ENCODE data around the gene PIGU. TPM values are rescaled to one million over a fixed set of nuclear protein-coding genes. Genes with fewer than 3 reads are reported as not detected.

Gene PIGU
- total and polyA plus RNA-seq, 9 of the 15 experiments (the other 6 are each of a cell fraction or from before 2014, with no cell fraction given) = 6.5 to 100 (median 28.1) TPM

GRCh38 chr20:34542439-34542838 lies 134.5 kb downstream of the PIGU start:
- Histone ChIP-seq H3K4me3 (no peak overlapping the region), H3K36me3 (ENCODE audit: control insufficient read depth, insufficient read depth, low read length) (peaks cover 31% of the 10 kb centered on the region), H3K27ac (ENCODE audit: extremely low read depth, low read depth, low read length) (no peak overlapping the region), H4K20me1 (replicated peaks; ENCODE audit: control insufficient read depth, insufficient read depth, low read length) (no peaks in the 10 kb centered on the region), H3K9me1 (ENCODE audit: control insufficient read depth, insufficient read depth, low read length) (no peaks in the 10 kb centered on the region), H3K27me3 (ENCODE audit: control insufficient read depth in 2 of 2, insufficient read depth in 2 of 2, low read length in 2 of 2) (no peaks in the 10 kb centered on the region), H3K79me2 (ENCODE audit: control insufficient read depth, insufficient read depth, low read length) (no peaks in the 10 kb centered on the region), H3K4me2 (ENCODE audit: insufficient read depth, low read length) (no peak overlapping the region), H3K4me1 (replicated peaks in 1 of 2; ENCODE audit: control insufficient read depth in 2 of 2, insufficient read depth in 2 of 2, low read length in 2 of 2) (peaks cover 0 to 3% of the 10 kb centered on the region in 2 experiments; a peak in 2 of 5 replicates), H2AFZ (ENCODE audit: low read depth, low read length) (no peak overlapping the region), H3K9ac (ENCODE audit: insufficient read depth in 1 of 2, low read depth in 2 of 2, low read length in 2 of 2) (no peak overlapping the region), H3K9me3 (replicated peaks; ENCODE audit: control insufficient read depth, insufficient read depth, low read depth, low read length) (no peaks in the 10 kb centered on the region)
- ATAC-seq (no peak), FAIRE-seq (no peak), DNase-seq (ENCODE audit: extremely low read depth in 1 of 4, low spot score in 3 of 4) (no peak)
- no peak for TF ChIP-seq HSF4 (CRISPR knock-in tag; IDR thresholded peaks at IDR 0.05; ENCODE audit: borderline replicate concordance)
- TF ChIP-seq MYBL2 (IDR thresholded peaks at IDR 0.05; ENCODE audit: low read depth) = no peak
- no peak for TF ChIP-seq MYBL2 (CRISPR knock-in tag; IDR thresholded peaks at IDR 0.05; ENCODE audit: borderline replicate concordance)
- TF ChIP-seq RBM15 (IDR thresholded peaks at IDR 0.05; ENCODE audit: insufficient read depth, low read length) = no peak
- no peak for TF ChIP-seq ARID2 (IDR thresholded peaks at IDR 0.05)
- TF ChIP-seq DIDO1 (tag; IDR thresholded peaks at IDR 0.05; ENCODE audit: low read depth) = no peak
- no peak for TF ChIP-seq ZKSCAN1 (IDR thresholded peaks at IDR 0.05; ENCODE audit: low read depth, low read length)
- TF ChIP-seq RFX7 (CRISPR knock-in tag; IDR thresholded peaks at IDR 0.05) = no peak
- no peak for TF ChIP-seq OTX1 (CRISPR knock-in tag; IDR thresholded peaks at IDR 0.05)
- TF ChIP-seq MTA1 (IDR thresholded peaks at IDR 0.05; ENCODE audit: borderline replicate concordance) = no peak
- no peak for TF ChIP-seq FOXJ2 (tag; IDR thresholded peaks at IDR 0.05)
- no peak for TF ChIP-seq CBFA2T3 (IDR thresholded peaks at IDR 0.05)
- in situ Hi-C loops (cut with MboI) = no loop called here
- ChIA-PET POLR2A (interaction anchor here (0.7 to 1.2 kb wide), 3 partner anchors 12 to 18 kb away, joined by 3 to 6 read pairs (median 3); no protein-coding TSS in a partner anchor), CTCF (ENCODE audit: low intra/inter-chr PET ratio) (no interaction called here)
- intact Hi-C loops (cut with micrococcal nuclease) = no loop called here
- WGBS (ENCODE audit: insufficient coverage, low coverage, missing lambda C conversion rate) = 92% methylated on average over 6 of the region's 6 CpGs
- BruUV-seq (replicated peaks) = no TSS peak

All from K562 (cell line).